NCI-H2171 (cell line): ENCODE measurements around the gene RALGPS1.
A peak's percentile ranks its signal among the peaks of the same experiment; 100 is the strongest.

ENCODE experiments used
- DNase-seq: peaks from one replicate; lab custom pipeline; 2025; lab: John Stamatoyannopoulos, UW

RALGPS1 gene

DNA sequence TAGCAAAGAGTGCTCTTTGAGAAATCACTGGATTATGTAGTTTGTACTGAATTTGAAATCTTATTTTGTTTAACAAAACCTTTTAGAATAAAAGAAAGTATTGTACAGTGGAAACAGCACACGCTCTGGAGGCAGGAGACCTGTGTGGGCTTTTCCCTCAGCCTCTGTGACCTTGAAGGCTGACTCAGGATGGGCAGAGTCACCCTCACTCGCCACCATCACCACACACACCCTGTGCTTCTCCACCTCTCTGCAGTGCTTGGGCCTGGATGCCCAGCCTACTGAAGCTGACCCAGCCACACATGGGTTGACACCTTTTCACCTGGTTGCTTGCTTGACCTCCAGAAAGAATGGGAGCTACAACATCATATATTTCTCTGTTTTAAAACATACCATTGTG lies 188.2 kb downstream of the RALGPS1 start:
- DNase-seq: no peak

DNA sequence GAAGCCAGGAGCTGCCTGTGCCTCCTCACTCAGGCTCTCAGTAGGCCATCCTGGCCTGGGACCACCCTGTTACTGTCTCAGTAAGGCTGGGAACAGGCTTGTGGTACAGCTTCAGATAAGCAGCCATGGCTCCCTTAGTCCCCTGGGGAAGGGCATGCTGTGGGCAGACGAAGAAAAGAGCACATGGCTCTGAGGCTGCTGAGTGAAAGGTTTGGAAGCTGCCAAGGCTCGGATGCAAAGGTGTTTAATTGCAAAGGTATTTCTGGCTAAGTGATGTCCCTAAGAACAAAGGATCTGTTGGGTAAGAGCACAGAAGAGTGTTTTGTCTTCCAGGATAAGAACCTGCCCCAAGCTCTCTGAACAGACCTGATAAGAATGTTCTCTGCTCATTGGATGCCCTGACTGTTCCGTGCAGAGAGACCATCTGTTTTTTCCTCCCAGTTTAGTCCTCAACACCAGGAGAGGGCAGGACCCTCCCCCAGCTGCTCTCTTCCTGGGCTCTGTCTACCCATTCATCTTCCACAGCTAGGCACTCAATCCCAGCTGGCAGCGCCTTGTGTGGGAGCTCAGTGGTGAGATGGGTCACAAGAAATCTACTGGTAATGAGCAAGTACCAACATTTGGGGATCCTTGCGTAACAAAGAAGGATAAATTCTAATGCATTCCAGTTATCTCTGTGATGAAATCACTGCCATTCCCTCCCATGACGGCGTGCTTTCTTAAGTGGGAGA lies 190.2 kb downstream of the RALGPS1 start:
- DNase-seq: peak; percentile 82

DNA sequence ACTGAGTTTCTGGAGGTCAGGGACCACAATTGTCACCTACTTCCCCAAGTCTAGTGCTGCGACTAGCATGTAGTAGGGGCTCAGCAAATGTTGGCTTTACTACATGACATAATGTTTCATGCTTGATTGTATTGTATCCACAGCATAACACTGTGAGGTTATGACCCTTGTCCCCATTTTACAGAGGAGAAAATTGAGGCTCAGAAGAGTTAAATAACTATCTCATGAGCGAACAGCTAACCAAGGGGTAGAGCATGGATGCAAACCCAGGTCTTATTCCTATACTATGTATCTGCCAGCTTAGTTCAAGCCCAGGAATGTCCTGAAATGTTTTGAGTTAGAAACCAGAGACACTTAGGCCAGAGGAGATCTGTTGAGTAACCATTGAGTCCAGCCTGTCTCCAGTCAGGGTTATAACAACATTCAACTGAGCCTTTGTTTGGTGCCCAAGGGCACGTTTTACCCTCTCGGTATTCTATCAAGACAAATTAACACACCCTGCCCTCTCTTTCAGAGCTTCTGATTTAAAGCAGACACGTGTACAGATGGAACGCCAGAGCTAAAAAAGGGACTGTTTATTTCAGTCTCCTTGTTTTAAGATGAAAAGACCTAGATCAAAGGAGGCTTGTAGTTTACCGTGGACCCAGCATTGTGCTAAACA lies 191.4 kb downstream of the RALGPS1 start:
- DNase-seq: no peak

DNA sequence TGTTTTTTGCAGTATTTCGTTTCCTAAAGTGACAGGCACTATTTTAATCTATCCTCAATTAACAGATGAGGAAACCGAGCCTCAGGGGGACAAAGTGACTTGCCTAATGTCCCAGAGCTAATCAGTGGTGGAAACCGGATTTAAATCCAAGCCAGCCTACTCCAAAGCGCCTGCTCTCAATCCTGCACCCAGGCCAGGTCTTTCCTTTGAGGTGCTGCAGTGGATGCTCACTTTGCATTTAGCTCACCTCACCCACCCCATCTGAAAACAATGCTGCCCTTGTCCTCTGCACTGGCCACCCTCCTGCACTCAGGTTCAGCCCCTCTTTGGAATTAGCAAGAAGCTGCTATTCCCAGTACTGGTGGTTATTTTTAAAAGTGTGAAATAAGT lies 191.9 kb downstream of the RALGPS1 start:
- DNase-seq: no peak

DNA sequence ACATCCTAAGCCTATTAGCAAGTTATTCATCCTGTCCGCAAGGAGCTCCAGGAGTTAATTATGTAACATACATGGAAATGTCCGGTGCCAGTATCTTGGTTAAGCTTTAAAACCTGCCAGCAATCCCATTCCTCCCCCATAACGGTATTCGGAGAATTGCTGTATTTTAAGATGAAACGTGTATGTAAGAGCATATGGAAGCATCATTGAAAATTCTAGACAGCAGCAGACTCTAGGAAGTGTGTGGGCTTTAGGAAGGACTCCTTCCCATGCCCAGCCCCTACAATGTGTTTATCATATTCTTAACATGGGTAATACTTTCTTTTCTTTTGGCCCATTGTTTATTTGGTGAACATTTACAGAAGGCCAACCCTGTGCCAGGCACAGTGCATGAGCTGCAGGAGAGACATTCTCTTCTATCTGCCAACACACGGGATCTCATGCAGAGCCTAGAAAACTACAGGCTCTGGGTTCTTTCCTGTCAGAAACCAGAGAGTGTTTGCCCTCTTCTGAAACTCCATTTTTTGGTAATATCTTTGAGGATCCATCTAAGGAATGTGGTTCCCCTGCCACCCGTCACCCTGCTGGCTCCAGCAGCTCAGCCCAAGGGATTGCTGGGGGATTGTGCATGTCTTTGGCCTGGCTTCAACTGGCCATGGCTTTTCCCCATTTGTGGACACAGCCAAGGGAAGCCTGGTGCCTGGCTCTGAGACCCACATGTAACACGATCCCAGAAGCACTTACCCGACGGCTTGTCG lies 192.8 kb downstream of the RALGPS1 start:
- no peak for DNase-seq

DNA sequence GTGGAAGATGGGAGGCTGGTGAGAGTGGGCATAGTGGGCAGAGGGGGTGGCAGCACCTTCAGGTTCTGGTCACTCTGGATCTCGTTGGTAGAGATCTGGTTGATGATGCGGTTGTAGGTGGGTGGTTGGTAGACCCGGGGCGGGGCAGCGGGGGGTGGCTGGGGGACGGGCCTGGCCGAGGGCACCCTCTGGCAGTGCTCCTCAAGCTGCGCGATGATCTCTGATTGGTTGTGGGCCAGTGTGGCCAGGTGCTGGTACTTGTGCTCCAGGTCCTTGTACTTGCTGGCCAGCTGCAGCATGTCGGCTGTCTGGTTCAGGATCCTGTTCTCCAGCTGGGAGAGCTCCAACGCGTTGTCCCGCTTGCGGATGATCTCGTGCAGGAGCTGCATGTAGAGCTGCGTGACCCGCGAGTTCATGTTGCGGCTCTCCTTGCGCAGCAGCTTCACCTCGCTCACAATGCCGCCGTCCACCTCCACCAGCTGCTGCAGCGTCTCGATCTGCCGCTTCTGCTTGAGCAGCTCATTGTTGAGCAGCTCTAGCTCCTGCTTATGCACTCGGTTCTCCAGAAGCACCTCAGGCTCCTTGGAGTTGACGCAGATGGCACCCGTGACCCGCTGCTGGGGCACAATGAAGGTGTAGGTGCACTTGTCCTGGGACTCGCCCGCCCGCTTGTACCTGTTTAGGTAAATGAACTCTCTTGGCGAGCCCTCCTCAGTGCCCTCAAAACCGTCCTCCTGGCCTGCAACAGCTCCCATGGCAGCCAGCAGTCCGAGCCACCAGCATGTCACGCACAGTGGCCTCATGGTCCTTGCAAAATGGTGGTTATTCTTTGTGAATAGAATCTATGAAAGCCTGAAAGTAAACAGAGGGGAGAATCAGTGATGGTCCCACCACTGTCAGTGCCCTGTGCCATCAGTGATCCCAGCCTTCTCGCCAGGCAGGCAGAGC lies 193.6 kb downstream of the RALGPS1 start:
- no peak for DNase-seq

DNA sequence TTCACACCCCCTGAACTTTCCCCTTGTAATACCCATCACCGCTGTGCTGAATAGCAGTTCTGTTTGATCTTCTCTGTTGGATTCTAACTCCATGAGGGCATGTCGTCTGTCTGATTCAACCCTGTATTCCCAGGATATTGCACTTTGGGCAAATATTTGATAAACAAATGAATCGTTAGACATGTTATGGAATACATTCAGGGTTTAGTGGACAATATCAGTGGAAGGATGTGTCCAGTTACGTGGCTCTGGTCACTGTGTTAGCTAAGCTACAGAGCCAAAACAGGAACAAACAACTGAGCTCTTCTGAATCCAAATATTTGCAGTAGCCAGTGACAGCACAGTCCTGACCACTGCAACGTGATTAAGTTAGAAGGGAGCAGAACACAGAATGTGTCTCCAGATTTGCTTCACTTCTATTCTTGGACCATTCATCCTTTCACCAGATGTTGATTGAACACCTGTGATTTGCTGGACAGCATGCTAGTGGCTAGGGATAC lies 194.7 kb downstream of the RALGPS1 start:
- no peak for DNase-seq

DNA sequence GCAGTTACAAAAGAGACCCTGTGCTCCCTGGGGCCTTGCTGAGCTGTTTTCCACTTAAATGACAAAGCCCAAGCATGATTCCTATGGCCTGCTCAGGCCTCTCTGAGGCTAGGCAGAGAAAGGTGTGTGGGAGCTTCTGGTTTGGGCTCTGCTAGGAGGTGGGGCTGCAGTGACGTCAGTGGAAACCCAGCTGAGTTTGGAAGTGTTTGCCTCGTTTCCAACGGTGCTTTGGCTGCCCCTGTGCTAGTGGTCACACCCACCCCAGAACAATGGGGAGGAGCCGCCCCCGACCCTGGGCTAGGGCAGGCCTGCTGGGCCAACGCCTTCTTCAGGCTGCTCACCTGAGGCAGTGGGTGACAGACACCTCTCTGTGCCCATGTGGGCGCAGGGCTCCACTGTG lies 197.5 kb downstream of the RALGPS1 start:
- no peak for DNase-seq

DNA sequence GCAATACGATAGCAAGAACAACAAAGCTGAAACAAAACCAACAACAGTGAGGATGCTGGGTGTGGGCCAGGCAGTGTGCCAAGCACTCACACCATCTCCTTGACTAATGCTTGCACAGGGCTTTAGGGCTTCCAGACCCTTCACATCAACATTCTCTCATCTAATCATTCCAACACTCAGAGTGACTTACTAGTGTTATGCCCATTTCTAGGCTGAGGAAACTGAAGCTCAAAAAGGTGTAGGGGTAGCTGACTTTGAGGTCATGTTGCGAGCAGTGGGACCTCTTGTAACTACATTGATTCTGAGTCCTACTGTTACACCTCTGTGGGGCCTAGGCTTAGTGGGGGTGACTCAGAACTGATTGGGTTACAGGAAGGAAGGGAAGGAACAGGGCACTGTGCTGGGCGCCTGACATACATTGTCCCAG lies 198.2 kb downstream of the RALGPS1 start:
- DNase-seq: no peak

DNA sequence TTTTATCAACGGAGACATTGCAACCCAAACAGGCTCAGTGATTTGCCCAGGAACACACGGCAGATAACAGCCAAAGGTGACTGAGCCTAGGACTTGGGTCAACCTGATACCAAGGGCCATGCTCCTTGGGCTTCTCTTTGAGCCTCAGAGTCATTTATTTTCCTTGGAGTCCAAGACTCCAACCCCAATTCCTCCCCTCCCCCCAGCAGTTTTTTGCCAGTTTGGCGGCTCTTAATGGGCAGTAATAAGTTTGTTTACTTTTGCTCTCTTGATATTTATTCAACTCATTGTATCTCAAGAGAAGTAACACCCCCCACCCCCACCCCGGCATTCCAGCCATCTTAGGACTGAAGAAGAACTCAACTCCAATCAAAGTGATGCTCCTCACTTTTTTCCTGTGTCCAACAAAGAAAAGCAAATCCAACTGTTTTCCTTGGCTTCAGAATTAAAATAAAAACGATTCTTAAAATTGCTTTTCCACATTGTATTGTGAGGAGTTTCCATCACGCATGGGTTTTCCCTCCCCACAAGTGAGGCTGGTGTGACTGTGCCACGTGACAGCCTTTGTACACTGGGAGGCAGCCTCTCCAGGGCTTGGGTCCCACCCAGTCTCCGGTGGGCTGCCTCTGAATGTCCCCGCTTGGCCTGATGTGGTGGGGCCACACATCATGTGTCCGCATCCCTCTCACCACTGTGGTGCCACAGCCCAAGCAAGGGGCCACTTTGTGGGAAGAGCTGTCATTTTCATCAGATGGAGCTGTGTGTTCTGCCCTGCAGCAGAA lies 198.8 kb downstream of the RALGPS1 start:
- DNase-seq: no peak

DNA sequence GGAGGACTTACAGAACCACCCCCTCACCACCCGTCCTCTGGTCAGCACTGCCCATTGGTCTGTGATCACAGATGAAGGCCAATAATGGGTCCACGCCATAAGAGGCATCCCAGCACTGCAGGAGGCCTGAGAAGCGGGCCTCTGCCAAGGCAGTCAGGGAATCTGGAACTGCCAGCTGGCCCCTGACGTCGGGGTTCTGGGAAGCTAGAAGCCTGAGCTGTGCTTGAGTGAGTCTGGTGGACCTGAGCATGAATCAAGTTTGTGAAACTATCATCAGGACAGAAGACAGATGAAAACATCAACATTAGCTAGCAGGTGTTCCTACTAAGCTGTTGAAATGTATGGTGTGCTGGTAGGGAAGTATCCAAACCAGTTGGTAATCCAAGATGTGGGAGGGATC lies 200.0 kb downstream of the RALGPS1 start:
- no peak for DNase-seq

DNA sequence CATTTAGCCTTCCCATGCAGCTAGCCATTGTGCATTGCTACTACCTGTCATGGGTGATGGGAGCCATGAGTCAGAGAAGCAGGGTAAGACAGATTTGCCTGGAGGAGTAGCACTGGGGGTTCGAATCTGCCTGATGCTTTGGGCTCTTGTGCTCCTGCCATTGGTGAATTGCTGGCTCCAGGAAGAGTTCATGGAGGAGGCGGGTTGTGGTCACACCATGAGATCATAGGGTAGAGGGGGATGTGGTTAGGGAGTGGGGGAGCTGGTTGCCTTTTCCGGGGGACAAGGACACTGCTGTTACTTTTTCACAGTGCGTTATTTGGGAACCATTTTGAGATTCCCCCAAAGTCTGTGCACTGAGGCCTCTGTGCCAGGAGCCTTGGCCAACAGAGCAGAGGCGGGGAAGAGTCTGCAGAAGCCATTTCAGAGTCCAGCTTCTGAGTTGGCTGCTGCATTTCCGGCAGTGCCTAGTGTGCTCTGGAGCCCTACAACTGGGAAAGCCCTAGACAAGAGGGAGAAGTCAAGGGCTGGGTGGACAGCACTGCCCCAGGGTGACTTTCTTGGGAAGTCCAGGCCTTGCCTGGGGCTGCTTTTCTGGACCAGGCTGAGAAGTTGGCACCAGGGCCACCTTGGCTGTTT lies 201.6 kb downstream of the RALGPS1 start:
- DNase-seq: no peak

DNA sequence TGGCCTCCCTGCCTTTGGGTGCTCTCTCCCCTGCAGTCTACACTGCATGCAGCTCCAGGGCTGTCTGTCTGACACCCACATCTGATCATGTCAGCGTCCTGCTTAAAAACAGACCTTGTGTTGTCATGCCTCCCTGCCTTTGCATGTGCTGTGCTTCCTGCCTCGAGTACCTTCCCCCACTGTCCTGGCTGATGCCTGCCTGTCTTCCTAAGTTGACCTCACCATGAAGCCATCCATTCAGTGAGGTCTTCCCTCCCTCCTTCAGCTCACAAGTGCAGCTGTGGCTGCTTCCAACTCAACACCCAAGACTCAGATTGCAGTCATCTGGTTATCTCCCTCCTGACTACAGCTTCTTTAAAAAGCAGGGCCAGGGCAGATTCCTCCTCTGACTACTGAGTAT lies 202.4 kb downstream of the RALGPS1 start:
- no peak for DNase-seq

DNA sequence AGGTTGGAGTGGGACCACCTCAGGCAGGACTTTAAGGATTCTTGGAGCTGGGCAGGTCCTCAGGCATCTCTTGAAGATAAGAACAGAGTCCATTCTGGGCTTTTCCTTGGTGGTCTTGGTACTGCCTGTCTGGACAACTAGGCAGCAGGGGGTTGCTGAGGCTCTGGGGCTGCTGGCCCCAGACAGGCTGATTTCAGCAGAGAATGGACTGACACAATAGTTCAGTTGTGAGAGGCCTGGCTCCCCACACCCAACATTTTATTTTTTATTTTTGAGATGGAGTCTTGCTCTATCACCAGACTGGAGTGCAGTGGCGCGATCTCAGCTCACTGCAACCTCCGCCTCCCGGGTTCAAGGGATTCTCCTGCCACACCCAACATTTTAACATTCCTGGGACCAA lies 203.2 kb downstream of the RALGPS1 start:
- no peak for DNase-seq

DNA sequence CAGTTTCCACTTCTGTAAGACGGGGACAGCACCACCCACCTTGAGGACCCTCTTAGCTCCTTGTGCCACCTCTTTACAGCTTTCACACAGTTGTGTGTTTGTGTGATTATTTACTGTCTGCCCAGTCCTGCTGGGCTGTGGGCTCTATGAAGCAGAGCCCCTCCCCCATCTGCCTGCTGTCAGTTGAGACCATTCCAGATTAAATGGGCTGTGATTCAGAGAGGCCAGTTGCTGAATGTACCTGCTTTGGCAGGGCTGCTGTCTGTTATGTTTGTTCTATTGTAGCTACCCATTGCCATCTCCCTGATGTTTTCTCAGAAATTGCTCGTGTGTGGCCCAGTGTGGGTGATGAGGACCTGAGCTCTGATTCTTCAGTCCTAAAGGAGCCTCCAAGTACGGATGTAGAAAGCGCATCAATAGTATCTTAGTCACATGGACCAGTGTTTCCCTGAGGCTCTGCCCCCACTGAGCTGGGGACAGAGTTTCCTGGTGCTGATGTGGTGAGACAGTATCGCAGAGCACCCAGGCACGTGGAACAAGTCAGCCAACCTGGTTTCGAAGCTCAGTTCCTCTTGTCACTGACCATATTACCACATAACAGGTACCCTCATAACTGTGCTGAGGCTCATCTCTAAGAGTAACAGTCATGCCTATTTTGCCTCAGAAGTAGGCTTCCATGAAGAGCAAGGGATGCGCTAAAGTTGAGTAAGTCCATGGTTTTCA lies 204.2 kb downstream of the RALGPS1 start:
- DNase-seq: no peak

DNA sequence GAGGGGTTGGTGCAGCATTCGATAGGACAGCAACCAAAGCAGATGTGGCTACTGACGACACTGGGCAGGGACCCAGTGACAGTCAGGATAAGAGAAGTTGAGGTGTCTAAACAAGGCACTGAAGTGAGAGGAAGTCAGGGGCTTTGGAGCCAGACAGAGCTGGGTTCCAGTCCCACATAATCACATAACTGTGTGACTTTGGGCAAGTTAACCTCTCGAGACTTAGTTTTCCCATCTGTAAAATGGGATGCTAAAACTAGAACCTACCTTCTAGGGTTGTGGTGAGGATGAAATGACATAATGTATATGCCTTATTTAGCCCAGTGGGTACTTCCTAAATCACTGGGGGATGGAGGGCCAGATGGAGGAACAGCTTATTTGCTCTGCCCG lies 204.7 kb downstream of the RALGPS1 start:
- no peak for DNase-seq

DNA sequence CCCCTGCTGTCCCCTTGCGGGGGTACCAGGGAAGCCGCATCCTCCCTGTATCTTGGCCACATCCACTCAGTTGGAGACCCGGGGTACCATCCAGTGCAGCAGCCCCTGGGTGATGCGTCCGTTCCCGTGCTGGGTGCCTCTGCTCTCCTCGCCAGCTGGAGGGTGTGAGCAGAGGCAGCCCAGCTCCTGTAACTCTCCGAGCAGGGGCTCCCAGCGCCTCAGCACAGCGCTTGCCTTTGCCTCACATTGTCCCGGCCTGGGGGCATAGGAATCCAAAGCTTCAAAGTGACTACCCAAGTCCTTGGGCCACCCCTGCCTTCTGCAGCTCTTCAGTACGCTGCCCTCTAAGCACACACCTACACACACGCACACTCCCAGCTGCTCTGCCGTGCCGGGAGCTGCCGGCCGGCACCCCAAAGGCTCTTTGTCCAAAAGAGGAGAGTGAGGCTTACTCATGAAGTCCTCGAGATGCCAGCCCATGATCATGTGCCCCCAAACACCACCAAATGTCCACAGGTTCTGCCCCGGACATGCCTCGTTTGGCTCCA lies 207.1 kb downstream of the RALGPS1 start:
- DNase-seq: peak; percentile 22

DNA sequence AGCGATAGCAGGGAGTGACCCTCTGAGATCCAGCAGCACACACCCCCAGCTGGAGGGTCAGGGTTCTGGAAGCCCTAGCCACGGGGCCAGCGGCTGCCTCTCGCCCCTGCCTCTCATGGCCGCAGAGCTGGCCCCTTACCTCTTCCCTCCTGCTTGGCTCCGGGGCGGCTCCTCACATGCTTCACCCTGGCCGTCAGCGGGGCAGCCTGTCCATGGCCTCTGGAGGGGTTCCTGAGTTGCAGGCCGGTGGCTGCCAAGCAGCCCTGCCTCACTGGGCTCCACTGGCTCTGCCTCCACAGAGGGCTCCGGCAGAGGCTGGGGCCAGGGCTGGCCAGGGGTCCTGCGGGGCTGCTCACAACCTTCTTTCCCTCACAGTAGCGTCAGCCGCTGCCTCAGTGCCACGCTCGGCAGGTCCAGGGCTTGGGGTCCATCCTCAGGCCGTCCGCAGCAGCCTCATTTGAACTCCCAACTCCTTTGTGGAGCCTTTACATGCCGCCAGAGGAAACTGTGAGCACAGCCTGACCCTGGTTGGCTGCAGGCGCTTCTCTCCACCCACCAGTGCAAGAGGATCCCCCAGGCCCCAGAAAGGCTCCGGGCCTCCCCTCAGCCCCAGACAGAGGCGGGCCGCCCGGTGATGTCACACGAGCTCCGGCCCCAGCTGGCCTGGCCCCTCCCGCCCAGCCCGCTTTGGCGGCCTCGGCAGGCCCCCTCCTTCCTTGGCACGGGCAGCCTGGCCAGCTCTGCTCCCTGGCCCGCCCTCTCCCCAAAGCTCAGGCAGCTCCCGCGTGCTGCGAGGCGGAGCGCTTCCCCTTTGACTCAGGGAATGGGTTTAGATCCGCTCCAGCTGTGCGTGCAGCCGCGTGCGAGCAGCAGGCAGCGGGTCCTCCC lies 207.8 kb downstream of the RALGPS1 start, which contains the start of gene ANGPTL2:
Gene ANGPTL2 (minus strand): TSS at position 460 of the 888 bp plus-strand sequence. CDS start 13,904 bp downstream, outside the sequence.
- peak; percentile 98 for DNase-seq
